ENCODE results near the gene HDGFL2. TPM values are rescaled to one million over a fixed set of nuclear protein-coding genes. Genes with fewer than 3 reads are reported as not detected.

Gene HDGFL2
- total and polyA plus RNA-seq, 8 donors = 12.8 to 32.9 (median 18.3) TPM

- WGBS, 2 donors = 87% methylated on average over 11 of the region's 11 CpGs
- DNase-seq = no peak
- intact Hi-C loops (cut with DNase I) = no loop called here
- TF ChIP-seq, protein P1, sequence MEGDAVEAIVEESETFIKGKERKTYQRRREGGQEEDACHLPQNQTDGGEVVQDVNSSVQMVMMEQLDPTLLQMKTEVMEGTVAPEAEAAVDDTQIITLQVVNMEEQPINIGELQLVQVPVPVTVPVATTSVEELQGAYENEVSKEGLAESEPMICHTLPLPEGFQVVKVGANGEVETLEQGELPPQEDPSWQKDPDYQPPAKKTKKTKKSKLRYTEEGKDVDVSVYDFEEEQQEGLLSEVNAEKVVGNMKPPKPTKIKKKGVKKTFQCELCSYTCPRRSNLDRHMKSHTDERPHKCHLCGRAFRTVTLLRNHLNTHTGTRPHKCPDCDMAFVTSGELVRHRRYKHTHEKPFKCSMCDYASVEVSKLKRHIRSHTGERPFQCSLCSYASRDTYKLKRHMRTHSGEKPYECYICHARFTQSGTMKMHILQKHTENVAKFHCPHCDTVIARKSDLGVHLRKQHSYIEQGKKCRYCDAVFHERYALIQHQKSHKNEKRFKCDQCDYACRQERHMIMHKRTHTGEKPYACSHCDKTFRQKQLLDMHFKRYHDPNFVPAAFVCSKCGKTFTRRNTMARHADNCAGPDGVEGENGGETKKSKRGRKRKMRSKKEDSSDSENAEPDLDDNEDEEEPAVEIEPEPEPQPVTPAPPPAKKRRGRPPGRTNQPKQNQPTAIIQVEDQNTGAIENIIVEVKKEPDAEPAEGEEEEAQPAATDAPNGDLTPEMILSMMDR (IDR thresholded peaks at IDR 0.05) = no peak
- Histone ChIP-seq H3K36me3 (no peaks in the 10 kb centered on the region), H3K9me3 (no peaks in the 10 kb centered on the region), H3K27ac (no peak overlapping the region), H3K4me1 (no peaks in the 10 kb centered on the region), H3K27me3 (no peaks in the 10 kb centered on the region), H3K4me3 (no peak overlapping the region)
- no peak for FAIRE-seq
- no peak for ATAC-seq
Measured at GRCh38 chr19:4521170-4521887, 49.2 kb downstream of the HDGFL2 start.

- no peak overlapping the region for H3K4me3 ChIP-seq
- 90 to 96% methylated on average over 5 of the region's 5 CpGs for WGBS, 2 donors
- TF ChIP-seq, protein P1 (IDR thresholded peaks at IDR 0.05) = no peak
Measured at GRCh38 chr19:4521888-4522242, 49.8 kb downstream of the HDGFL2 start.

GRCh38 chr19:4522291-4523002 is 50.4 kb downstream of the HDGFL2 start:
- Histone ChIP-seq H3K27me3 (no peaks in the 10 kb centered on the region), H3K27ac (no peak overlapping the region), H3K4me1 (no peaks in the 10 kb centered on the region), H3K36me3 (no peaks in the 10 kb centered on the region), H3K9me3 (no peaks in the 10 kb centered on the region), H3K4me3 (no peak overlapping the region)
- ATAC-seq = no peak
- intact Hi-C loops (cut with DNase I) = no loop called here
- TF ChIP-seq, protein P1 (IDR thresholded peaks at IDR 0.05) = no peak
- no peak for DNase-seq
- FAIRE-seq = no peak
- WGBS, 2 donors = 94% methylated on average over 15 of the region's 15 CpGs

More at GRCh38 chr19:4521888-4522242, 49.8 kb downstream of the HDGFL2 start:
- ATAC-seq (no peak), DNase-seq (no peak), FAIRE-seq (no peak)
- Histone ChIP-seq H3K27ac (no peak overlapping the region), H3K27me3 (no peaks in the 10 kb centered on the region), H3K9me3 (no peaks in the 10 kb centered on the region), H3K36me3 (no peaks in the 10 kb centered on the region), H3K4me1 (no peaks in the 10 kb centered on the region)
- intact Hi-C loops (cut with DNase I) = no loop called here

- Histone ChIP-seq H3K4me1 (no peaks in the 10 kb centered on the region), H3K9me3 (no peaks in the 10 kb centered on the region), H3K27ac (no peak overlapping the region), H3K27me3 (no peaks in the 10 kb centered on the region), H3K4me3 (no peak overlapping the region), H3K36me3 (no peaks in the 10 kb centered on the region)
- 83% methylated on average over 53 of the region's 53 CpGs for WGBS, 2 donors
- intact Hi-C loops (cut with DNase I) = no loop called here
- TF ChIP-seq, protein P1 (IDR thresholded peaks at IDR 0.05) = peak in 3 of 4 donors; percentile 23 to 48 (median 38)
- no peak for FAIRE-seq
- peak in 2 of 4 donors; percentile 20 to 36 for ATAC-seq
- peak in 4 of 6 donors; percentile 48 to 78 (median 65) for DNase-seq
Measured at GRCh38 chr19:4523306-4524110, 51.4 kb downstream of the HDGFL2 start.

Data from pancreas (tissue), 10 donors.